ENCODE results near the gene SNX15. TPM values are rescaled to one million over a fixed set of nuclear protein-coding genes. Genes with fewer than 3 reads are reported as not detected.

SNX15 gene
- total and polyA plus RNA-seq, 10 donors: 10.8 to 21.6 (median 17.1) TPM

DNA sequence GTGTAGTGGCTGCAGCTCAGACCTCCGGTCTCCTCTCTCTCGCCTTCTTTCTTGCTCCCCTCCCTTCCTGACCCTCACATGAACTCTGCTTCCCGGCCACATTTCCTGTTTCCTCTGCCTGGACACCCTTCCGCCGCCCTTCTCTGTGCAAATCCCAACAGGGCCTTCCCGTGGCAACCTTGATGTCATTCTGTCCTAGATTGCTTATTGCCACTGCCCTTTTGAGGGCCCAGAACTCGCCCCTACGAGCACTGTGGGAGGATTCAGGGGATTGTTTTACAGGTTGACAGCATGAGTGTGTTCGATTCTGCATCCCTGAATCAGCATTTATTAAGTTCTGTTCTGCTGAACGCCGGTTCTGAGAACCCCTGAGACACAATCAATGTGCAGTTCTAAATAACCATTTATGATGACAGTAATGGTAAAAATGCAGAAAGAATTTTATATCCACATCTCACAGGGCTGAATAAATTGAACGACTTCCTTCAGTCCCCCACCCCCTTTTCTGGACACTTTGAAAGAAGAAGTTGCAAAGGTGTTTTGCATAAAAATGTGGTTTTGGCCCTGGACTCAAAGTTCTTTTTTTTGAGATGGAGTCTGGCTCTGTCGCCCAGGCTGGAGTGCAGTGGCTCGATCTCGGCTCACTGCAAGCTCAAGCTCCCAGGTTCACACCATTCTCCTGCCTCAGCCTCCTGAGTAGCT is 36.9 kb upstream of the SNX15 start:
- intact Hi-C loops (cut with DNase I; ENCODE audit: low total_unique reads): loop anchor here (10.0 kb wide), 1 partner anchor 56 kb away; the partner anchor contains the start of gene GPHA2
- DNase-seq: peak; percentile 83
- H3K36me3 ChIP-seq: peaks cover 0 to 62% (median 4%) of the 10 kb centered on the region in 6 donors
- H3K4me1 ChIP-seq: peaks cover 32 to 82% (median 65%) of the 10 kb centered on the region in 6 donors
- H3K27ac ChIP-seq: peak overlapping the region; percentile 71 to 88 (median 78)
- TF ChIP-seq CTCF (IDR thresholded peaks at IDR 0.05 in 8 of 11, conservative IDR thresholded peaks at IDR 0.05 in 3 of 11) (no peak), POLR2AphosphoS5 (IDR thresholded peaks at IDR 0.05) (peak in 2 of 3 donors; percentile 76 to 82)
- H3K27me3 ChIP-seq (replicated peaks in 1 of 7): no peaks in the 10 kb centered on the region
- WGBS, 5 donors: 10 to 18% (median 15%) methylated on average over 15 of the region's 15 CpGs
- H3K4me3 ChIP-seq: peak overlapping the region in 7 of 8 donors; percentile 1 to 59 (median 25)
- H3K9me3 ChIP-seq: no peaks in the 10 kb centered on the region

GRCh38 chr11:64994318-64994717 is 32.9 kb upstream of the SNX15 start:
- H3K9me3 ChIP-seq: no peaks in the 10 kb centered on the region
- DNase-seq: no peak
- peak overlapping the region in 5 of 8 donors; percentile 6 to 88 (median 38) for H3K27ac ChIP-seq
- peak overlapping the region in 1 of 8 donors; percentile 57 for H3K4me3 ChIP-seq
- H3K27me3 ChIP-seq (replicated peaks in 1 of 7): no peaks in the 10 kb centered on the region
- TF ChIP-seq POLR2A (IDR thresholded peaks at IDR 0.05): no peak
- H3K4me1 ChIP-seq: peaks cover 35 to 97% (median 70%) of the 10 kb centered on the region in 6 donors
- intact Hi-C loops (cut with DNase I; ENCODE audit: low total_unique reads): loop anchor here (10.0 kb wide), 1 partner anchor 60 kb away; the partner anchor contains the start of gene GPHA2
- peaks cover 0 to 46% (median 4%) of the 10 kb centered on the region in 6 donors for H3K36me3 ChIP-seq
- 90 to 95% (median 95%) methylated on average over 7 of the region's 7 CpGs for WGBS, 5 donors

GRCh38 chr11:64996327-64996709 is 30.9 kb upstream of the SNX15 start:
- no peak for TF ChIP-seq POLR2A (IDR thresholded peaks at IDR 0.05)
- WGBS, 5 donors: 23 to 37% (median 30%) methylated on average over 11 of the region's 11 CpGs
- intact Hi-C loops (cut with DNase I; ENCODE audit: low total_unique reads): loop anchor here (10.0 kb wide), 1 partner anchor 62 kb away; the partner anchor contains the start of gene GPHA2
- Histone ChIP-seq H3K9me3 (no peaks in the 10 kb centered on the region), H3K27ac (peak overlapping the region; percentile 65 to 87 (median 80)), H3K36me3 (peaks cover 0 to 36% (median 4%) of the 10 kb centered on the region in 6 donors), H3K4me1 (peaks cover 16 to 82% (median 50%) of the 10 kb centered on the region in 6 donors), H3K4me3 (peak overlapping the region; percentile 43 to 77 (median 57)), H3K27me3 (replicated peaks in 1 of 7) (no peaks in the 10 kb centered on the region)
- no peak for DNase-seq

DNA sequence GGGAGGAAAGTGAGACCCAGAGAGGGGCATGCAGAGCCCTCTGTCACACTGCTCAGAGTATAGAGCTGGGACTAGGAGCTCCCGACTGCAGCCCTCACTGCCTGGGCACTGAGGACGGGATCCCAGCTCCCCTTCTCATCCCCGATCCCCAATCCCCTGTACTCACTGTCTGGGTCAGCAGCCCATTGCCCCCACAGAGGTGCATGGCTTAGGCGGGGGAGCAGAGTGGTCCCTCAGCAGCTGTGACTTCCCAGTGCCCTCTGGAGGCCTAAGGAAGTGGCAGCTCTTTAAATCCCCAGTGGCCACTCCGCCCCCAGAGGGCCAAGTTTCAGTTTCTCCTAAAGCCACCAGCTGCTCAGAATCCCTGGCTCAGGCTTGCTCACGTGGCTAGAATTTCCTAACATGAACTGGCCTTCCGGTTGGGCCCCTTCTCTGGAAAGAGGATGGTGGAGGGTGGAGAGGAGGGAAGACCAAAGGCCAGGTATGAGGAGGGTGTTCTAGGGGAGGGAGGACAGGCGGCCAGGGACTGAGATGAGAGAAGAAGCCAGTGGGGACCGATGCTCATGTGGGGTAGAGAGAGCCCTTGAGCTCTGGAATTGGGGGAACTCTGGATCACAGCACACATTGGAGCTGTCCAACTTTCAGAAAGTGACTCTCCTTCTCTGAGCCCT is 30.4 kb upstream of the SNX15 start, which contains the start of gene BATF2:
TSS of gene BATF2 (minus strand) at position 262 of the 671 bp plus-strand sequence. CDS start at position 205, 57 bp downstream.
- Histone ChIP-seq H3K27ac (peak within 1 kb of the TSS; percentile 65 to 87 (median 80)), H3K4me1 (peaks cover 16 to 81% (median 45%) of the 10 kb centered on the region in 6 donors), H3K4me3 (peak within 1 kb of the TSS; percentile 43 to 77 (median 57)), H3K36me3 (peaks cover 0 to 31% (median 1%) of the 10 kb centered on the region in 6 donors), H3K27me3 (replicated peaks in 1 of 7) (no peaks in the 10 kb centered on the region), H3K9me3 (no peaks in the 10 kb centered on the region)
- DNase-seq: peak; percentile 91
- TF ChIP-seq POLR2A (IDR thresholded peaks at IDR 0.05) (peak in 1 of 3 donors; percentile 83), POLR2AphosphoS5 (IDR thresholded peaks at IDR 0.05) (peak; percentile 71 to 92 (median 80)), CTCF (IDR thresholded peaks at IDR 0.05 in 8 of 11, conservative IDR thresholded peaks at IDR 0.05 in 3 of 11) (peak; percentile 9 to 77 (median 60))
- intact Hi-C loops (cut with DNase I; ENCODE audit: low total_unique reads): loop anchor here (10.0 kb wide), 1 partner anchor 62 kb away; the partner anchor contains the start of gene GPHA2
- WGBS, 5 donors: 14 to 21% (median 16%) methylated on average over 9 of the region's 9 CpGs
